Lower leg skin (tissue), 4 donors: ENCODE data around the gene UGT1A8. TPM values are rescaled to one million over a fixed set of nuclear protein-coding genes. Genes with fewer than 3 reads are reported as not detected.

ENCODE experiments used
- DNase-seq, 2 donors: peaks; one replicate each; pipeline ENCODE4 v3.0.0-alpha.2; 2019; ENCODE audit warnings: low spot score in 2 of 2
- H3K4me3 ChIP-seq: fragments of 200-600 bp; sonication (generic); 2 replicates; pipeline ENCODE4 v1.5.1; 2017; ENCODE audit warnings: mild to moderate bottlenecking, low read depth; ENCODE audit not compliant: poor library complexity, severe bottlenecking
- POLR2A ChIP-seq, 2 donors: fragments of 450-650 bp; IDR thresholded peaks; one replicate each; pipeline ENCODE4 v1.6.1; 2016 to 2017; ENCODE audit warnings: antibody characterized with exemption in 2 of 2, mild to moderate bottlenecking in 1 of 2, moderate library complexity in 1 of 2
- WGBS, 2 donors: methylation state at CpG; one replicate each; pipeline ENCODE4 v1.1.5; 2018; 5-methylcytosine and 5-hydroxymethylcytosine counted together
- intact Hi-C: fragments of 100-400 bp; cut with DNase I; formaldehyde crosslinking; loops from one replicate; pipeline ENCODE4 v1.15.0; 2023; ENCODE audit warnings: low total_unique reads
- total RNA-seq, 4 donors: library from RNA; depleted of rRNA; stranded (reverse); fragments of >200 nt; gene quantifications; one replicate each; pipeline ENCODE4 v1.1.0, GENCODE V29; 2016
- TF ChIP-seq, protein P1 (sequence below), 3 donors: fragments of 450-650 bp; IDR thresholded peaks; one replicate each; pipeline ENCODE4 v1.5.1; 2016; ENCODE audit warnings: antibody characterized with exemption in 3 of 3, mild to moderate bottlenecking in 3 of 3, moderate library complexity in 2 of 3

The UGT1A8 gene
- total RNA-seq, 4 donors from 2014 or later, result not detected

GRCh38 chr2:233681521-233682099, 64.2 kb downstream of the UGT1A8 start, which contains the start of gene UGT1A7:
UGT1A7 (plus strand) TSS chr2:233681901; CDS start chr2:233681938, 37 bp downstream.
- 52 to 55% methylated on average over 5 of the region's 5 CpGs for WGBS, 2 donors
- DNase-seq, result no peak
- intact Hi-C loops, result no loop called here
- TF ChIP-seq, protein P1, sequence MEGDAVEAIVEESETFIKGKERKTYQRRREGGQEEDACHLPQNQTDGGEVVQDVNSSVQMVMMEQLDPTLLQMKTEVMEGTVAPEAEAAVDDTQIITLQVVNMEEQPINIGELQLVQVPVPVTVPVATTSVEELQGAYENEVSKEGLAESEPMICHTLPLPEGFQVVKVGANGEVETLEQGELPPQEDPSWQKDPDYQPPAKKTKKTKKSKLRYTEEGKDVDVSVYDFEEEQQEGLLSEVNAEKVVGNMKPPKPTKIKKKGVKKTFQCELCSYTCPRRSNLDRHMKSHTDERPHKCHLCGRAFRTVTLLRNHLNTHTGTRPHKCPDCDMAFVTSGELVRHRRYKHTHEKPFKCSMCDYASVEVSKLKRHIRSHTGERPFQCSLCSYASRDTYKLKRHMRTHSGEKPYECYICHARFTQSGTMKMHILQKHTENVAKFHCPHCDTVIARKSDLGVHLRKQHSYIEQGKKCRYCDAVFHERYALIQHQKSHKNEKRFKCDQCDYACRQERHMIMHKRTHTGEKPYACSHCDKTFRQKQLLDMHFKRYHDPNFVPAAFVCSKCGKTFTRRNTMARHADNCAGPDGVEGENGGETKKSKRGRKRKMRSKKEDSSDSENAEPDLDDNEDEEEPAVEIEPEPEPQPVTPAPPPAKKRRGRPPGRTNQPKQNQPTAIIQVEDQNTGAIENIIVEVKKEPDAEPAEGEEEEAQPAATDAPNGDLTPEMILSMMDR (IDR thresholded peaks at IDR 0.05), result no peak
- H3K4me3 ChIP-seq, result no peak within 1 kb of the TSS

DNA sequence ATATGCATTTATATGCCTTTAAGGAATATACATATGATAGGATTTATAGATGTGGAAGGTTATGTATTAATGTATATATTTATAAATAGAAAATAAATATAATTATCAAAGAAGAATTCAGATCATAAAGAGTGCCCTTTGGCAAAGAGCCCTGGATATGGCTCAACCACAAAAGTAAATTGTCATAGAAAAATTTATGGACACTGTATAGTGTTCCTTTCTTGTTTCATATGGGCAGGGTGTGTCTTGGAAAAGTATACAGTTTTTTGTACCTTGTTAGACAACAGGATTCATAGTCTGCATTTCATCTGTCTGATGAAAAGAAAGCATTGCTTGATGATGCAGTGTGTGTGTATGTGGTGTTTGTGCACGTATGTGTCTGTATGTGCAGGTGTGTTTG, 67.2 kb downstream of the UGT1A8 start:
- TF ChIP-seq, protein P1 (IDR thresholded peaks at IDR 0.05), result no peak
- no peak for TF ChIP-seq POLR2A (IDR thresholded peaks at IDR 0.05)
- intact Hi-C loops, result no loop called here
- WGBS, 2 donors, result 69 to 78% methylated on average over 1 of the region's 1 CpG
- no peak for DNase-seq
- no peak overlapping the region for H3K4me3 ChIP-seq

- H3K4me3 ChIP-seq, result no peak overlapping the region
- no peak for DNase-seq
- intact Hi-C loops, result no loop called here
- TF ChIP-seq, protein P1 (IDR thresholded peaks at IDR 0.05), result no peak
- no peak for TF ChIP-seq POLR2A (IDR thresholded peaks at IDR 0.05)
- 55 to 78% methylated on average over 5 of the region's 5 CpGs for WGBS, 2 donors
Measured at GRCh38 chr2:233686928-233687327, 69.5 kb downstream of the UGT1A8 start.

DNA sequence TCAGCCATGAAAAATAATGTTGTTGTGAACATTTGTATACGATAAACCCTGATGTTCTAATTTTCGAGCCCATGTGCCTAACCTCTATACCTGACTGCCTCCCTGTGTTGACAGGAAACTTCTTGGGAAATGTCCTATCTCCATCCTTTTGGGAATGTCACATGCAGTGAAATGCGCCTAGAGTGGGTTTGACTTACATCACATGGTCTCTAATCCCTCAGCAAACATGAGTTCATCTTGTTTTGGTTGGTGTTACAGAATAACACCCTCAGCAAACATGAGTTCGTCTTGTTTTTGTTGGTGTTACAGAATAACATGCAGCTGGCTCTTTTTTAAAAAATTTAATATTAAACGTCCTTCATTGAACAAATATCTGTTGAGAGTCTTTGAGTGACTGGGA, 70.9 kb downstream of the UGT1A8 start:
- WGBS, 2 donors, result 87 to 89% methylated on average over 5 of the region's 5 CpGs

GRCh38 chr2:233689031-233689430, 71.6 kb downstream of the UGT1A8 start:
- no peak overlapping the region for H3K4me3 ChIP-seq
- TF ChIP-seq POLR2A (IDR thresholded peaks at IDR 0.05), result no peak
- TF ChIP-seq, protein P1 (IDR thresholded peaks at IDR 0.05), result no peak
- DNase-seq, result no peak
- intact Hi-C loops, result no loop called here

More for the DNA sequence above, 70.9 kb downstream of the UGT1A8 start:
- DNase-seq, result no peak
- no peak overlapping the region for H3K4me3 ChIP-seq
- no peak for TF ChIP-seq POLR2A (IDR thresholded peaks at IDR 0.05)
- TF ChIP-seq, protein P1 (IDR thresholded peaks at IDR 0.05), result no peak
- intact Hi-C loops, result no loop called here

DNA sequence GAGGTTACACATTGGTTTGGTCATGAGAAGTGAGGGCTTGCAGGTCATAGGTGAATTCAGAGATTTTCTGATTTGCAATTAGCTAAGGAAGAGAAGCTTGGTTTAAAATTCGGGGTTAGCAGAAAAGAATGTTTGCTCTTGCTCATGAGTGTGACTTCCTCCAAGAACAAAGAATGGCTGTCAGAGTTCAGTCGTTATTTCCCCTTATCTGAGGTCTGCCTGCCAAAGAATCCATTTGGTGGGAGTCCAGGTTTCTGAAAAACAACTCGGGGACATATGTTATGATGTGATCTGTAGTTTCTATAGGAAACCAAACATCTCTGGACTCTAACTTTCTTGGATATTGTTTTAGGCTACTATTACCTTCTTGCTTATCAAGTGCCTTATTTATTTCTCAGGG, 72.1 kb downstream of the UGT1A8 start:
- intact Hi-C loops, result no loop called here

More for the DNA sequence above, 72.1 kb downstream of the UGT1A8 start:
- WGBS, 2 donors, result 16 to 26% methylated on average over 3 of the region's 3 CpGs
- no peak overlapping the region for H3K4me3 ChIP-seq
- TF ChIP-seq, protein P1 (IDR thresholded peaks at IDR 0.05), result no peak
- no peak for TF ChIP-seq POLR2A (IDR thresholded peaks at IDR 0.05)
- DNase-seq, result no peak
